Neural cell (in vitro differentiated cells): Measurements from ENCODE around the gene HPD.

Source experiments
- EP300 ChIP-seq: fragments of 450-650 bp; conservative IDR thresholded peaks from 2 replicates; pipeline ENCODE4 v1.6.1; 2014; ENCODE audit warnings: antibody characterized with exemption, mild to moderate bottlenecking, moderate library complexity; ENCODE audit not compliant: poor library complexity, severe bottlenecking
- EZH2 ChIP-seq: fragments of 200-600, 300-800 bp; shearing (Covaris generic), sonication (generic); IDR thresholded peaks from 2 replicates; pipeline ENCODE4 v1.6.1; 2014; ENCODE audit warnings: antibody characterized with exemption, low read length, borderline replicate concordance, mild to moderate bottlenecking; ENCODE audit not compliant: insufficient read depth, poor library complexity, severe bottlenecking
- MXI1 ChIP-seq: fragments of 450-650 bp; conservative IDR thresholded peaks from 2 replicates; pipeline ENCODE4 v1.6.1; 2014; ENCODE audit warnings: antibody characterized with exemption, mild to moderate bottlenecking; ENCODE audit not compliant: poor library complexity, severe bottlenecking
- POLR2AphosphoS5 ChIP-seq: IDR thresholded peaks from 2 replicates; pipeline ENCODE4 v1.6.1; 2012
- RAD21 ChIP-seq: fragments of 450-650 bp; conservative IDR thresholded peaks from 2 replicates; pipeline ENCODE4 v1.6.1; 2014; ENCODE audit warnings: antibody characterized with exemption, mild to moderate bottlenecking, moderate library complexity
- SMC3 ChIP-seq: fragments of 450-650 bp; conservative IDR thresholded peaks from 2 replicates; pipeline ENCODE4 v1.6.1; 2014; ENCODE audit warnings: antibody characterized with exemption, mild to moderate bottlenecking, moderate library complexity; ENCODE audit not compliant: poor library complexity
- TAF1 ChIP-seq: IDR thresholded peaks from 2 replicates; pipeline ENCODE4 v1.6.1; 2012; ENCODE audit warnings: low read depth
- TF ChIP-seq, protein P1 (sequence below): fragments of 450-650 bp; IDR thresholded peaks from 2 replicates; pipeline ENCODE4 v1.5.1; 2014; ENCODE audit warnings: antibody characterized with exemption, mild to moderate bottlenecking, moderate library complexity; ENCODE audit not compliant: poor library complexity, severe bottlenecking
- TF ChIP-seq, protein P2 (sequence below): IDR thresholded peaks from 2 replicates; pipeline ENCODE4 v1.6.1; 2012; ENCODE audit warnings: borderline replicate concordance

DNA sequence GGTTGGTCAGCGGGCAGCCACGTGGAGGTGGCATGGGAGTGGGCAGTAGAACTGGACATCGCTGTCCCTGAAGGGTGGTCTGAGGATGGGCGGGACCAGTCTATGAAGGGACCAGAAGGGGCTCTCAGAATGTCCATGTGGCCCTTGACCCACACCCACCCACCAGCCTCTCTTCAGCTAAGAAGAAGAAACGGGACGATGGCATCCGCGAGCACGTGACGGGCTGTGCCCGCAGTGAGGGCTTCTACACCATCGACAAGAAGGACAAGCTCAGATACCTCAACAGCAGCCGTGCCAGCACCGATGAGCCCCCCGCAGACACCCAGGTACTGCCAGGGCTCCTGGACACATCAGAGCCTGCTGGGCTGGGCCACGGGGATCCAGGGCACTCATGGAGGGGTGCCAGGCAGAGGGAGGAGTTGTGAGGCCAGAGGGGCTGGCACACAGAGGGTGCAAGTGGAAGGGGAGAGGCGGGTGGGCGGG is 33.6 kb downstream of the HPD start:
- TF ChIP-seq, protein P1, sequence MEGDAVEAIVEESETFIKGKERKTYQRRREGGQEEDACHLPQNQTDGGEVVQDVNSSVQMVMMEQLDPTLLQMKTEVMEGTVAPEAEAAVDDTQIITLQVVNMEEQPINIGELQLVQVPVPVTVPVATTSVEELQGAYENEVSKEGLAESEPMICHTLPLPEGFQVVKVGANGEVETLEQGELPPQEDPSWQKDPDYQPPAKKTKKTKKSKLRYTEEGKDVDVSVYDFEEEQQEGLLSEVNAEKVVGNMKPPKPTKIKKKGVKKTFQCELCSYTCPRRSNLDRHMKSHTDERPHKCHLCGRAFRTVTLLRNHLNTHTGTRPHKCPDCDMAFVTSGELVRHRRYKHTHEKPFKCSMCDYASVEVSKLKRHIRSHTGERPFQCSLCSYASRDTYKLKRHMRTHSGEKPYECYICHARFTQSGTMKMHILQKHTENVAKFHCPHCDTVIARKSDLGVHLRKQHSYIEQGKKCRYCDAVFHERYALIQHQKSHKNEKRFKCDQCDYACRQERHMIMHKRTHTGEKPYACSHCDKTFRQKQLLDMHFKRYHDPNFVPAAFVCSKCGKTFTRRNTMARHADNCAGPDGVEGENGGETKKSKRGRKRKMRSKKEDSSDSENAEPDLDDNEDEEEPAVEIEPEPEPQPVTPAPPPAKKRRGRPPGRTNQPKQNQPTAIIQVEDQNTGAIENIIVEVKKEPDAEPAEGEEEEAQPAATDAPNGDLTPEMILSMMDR = no peak
- no peak for TF ChIP-seq EP300
- TF ChIP-seq EZH2 = no peak
- no peak for TF ChIP-seq TAF1
- TF ChIP-seq POLR2AphosphoS5 = no peak
- no peak for TF ChIP-seq RAD21
- no peak for TF ChIP-seq MXI1
- TF ChIP-seq, protein P2, sequence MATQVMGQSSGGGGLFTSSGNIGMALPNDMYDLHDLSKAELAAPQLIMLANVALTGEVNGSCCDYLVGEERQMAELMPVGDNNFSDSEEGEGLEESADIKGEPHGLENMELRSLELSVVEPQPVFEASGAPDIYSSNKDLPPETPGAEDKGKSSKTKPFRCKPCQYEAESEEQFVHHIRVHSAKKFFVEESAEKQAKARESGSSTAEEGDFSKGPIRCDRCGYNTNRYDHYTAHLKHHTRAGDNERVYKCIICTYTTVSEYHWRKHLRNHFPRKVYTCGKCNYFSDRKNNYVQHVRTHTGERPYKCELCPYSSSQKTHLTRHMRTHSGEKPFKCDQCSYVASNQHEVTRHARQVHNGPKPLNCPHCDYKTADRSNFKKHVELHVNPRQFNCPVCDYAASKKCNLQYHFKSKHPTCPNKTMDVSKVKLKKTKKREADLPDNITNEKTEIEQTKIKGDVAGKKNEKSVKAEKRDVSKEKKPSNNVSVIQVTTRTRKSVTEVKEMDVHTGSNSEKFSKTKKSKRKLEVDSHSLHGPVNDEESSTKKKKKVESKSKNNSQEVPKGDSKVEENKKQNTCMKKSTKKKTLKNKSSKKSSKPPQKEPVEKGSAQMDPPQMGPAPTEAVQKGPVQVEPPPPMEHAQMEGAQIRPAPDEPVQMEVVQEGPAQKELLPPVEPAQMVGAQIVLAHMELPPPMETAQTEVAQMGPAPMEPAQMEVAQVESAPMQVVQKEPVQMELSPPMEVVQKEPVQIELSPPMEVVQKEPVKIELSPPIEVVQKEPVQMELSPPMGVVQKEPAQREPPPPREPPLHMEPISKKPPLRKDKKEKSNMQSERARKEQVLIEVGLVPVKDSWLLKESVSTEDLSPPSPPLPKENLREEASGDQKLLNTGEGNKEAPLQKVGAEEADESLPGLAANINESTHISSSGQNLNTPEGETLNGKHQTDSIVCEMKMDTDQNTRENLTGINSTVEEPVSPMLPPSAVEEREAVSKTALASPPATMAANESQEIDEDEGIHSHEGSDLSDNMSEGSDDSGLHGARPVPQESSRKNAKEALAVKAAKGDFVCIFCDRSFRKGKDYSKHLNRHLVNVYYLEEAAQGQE = no peak
- TF ChIP-seq SMC3 = no peak
